A549 (cell line): ENCODE results near the gene GPR173.

ENCODE experiments used
- HDAC2 ChIP-seq: fragments of 200-600 bp; sonication (generic); IDR thresholded peaks from 2 replicates; pipeline ENCODE4 v1.6.1; 2016
- KDM1A ChIP-seq: fragments of 200-600 bp; sonication (generic); IDR thresholded peaks from 2 replicates; pipeline ENCODE4 v1.6.1; 2016; ENCODE audit warnings: low read depth, mild to moderate bottlenecking
- MAZ ChIP-seq: fragments of 150-350 bp; IDR thresholded peaks from 2 replicates; pipeline ENCODE4 v1.6.1; 2014; ENCODE audit warnings: antibody characterized with exemption, low read depth, low read length, borderline replicate concordance
- MYC ChIP-seq: IDR thresholded peaks from 2 replicates; pipeline ENCODE4 v1.6.1; 2012; ENCODE audit warnings: mild to moderate bottlenecking, inconsistent platforms, low read length, improper control_type of control experiment, borderline replicate concordance
- NFE2L2 ChIP-seq: fragments of 150-350 bp; conservative IDR thresholded peaks from 2 replicates; pipeline ENCODE4 v1.6.1; 2014; ENCODE audit warnings: low read length
- NPAS2 ChIP-seq: fragments of 250-450 bp; sonication (Bioruptor Pico); IDR thresholded peaks from 2 replicates; pipeline ENCODE4 v1.8.0; 2022; ENCODE audit warnings: mild to moderate bottlenecking, moderate library complexity, borderline replicate concordance
- RAD21 ChIP-seq, 2 experiments: fragments of >200 bp in 1 of 2; sonication (Bioruptor Twin) in 1 of 2; formaldehyde crosslinking in 1 of 2; IDR thresholded peaks in 1 of 2; conservative IDR thresholded peaks in 1 of 2; 2 replicates in 1 of 2; 3 replicates in 1 of 2; pipeline ENCODE4 v1.6.1; 2012 to 2018; ENCODE audit warnings: inconsistent platforms in 1 of 2
- RCOR1 ChIP-seq: fragments of 150-350 bp; IDR thresholded peaks from 2 replicates; pipeline ENCODE4 v1.6.1; 2014; ENCODE audit warnings: antibody characterized with exemption, low read length, low read depth
- RFX5 ChIP-seq: fragments of 450-650 bp; IDR thresholded peaks from 2 replicates; pipeline ENCODE4 v1.7.1; 2014; ENCODE audit warnings: antibody characterized with exemption, mild to moderate bottlenecking, moderate library complexity
- SMC3 ChIP-seq: fragments of >200 bp; sonication (Bioruptor Twin); formaldehyde crosslinking; IDR thresholded peaks from 3 replicates; pipeline ENCODE4 v1.6.1; 2018; ENCODE audit warnings: inconsistent platforms
- TP53 ChIP-seq: fragments of 250-450 bp; sonication (Bioruptor Pico); IDR thresholded peaks from 2 replicates; pipeline ENCODE4 v1.5.0; 2021; ENCODE audit warnings: mild to moderate bottlenecking, moderate library complexity
- TF ChIP-seq, protein P1 (sequence below): IDR thresholded peaks from 2 replicates; pipeline ENCODE4 v1.6.1; 2012
- TF ChIP-seq, protein P2 (sequence below): fragments of 150-350 bp; IDR thresholded peaks from 2 replicates; pipeline ENCODE4 v1.6.1; 2014; ENCODE audit warnings: low read depth, mild to moderate bottlenecking, low read length
- TF ChIP-seq, protein P3 (sequence below): fragments of >200 bp; sonication (Bioruptor Twin); formaldehyde crosslinking; IDR thresholded peaks from 3 replicates; pipeline ENCODE4 v1.5.1; 2016

DNA sequence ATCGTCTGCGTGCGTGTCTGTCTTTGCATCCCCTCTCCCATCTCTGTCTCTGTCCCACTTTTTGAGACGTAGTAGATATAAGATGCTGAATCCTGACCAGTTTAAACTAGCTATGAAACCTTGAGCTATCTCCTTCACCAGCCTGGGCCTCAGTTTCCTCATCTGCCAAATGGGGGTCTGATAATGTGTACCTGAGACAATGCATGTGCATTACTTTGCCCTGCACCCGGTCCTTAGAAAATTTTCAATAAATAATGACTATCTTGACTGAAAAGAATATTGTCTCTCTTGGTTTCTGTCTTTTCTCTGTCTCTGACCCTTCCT is 46.0 kb downstream of the GPR173 start:
- TF ChIP-seq MAZ (no peak), NPAS2 (no peak), RFX5 (no peak), TP53 (CRISPR knock-in tag) (no peak), RAD21 (conservative IDR thresholded peaks at IDR 0.05 in 1 of 2, IDR thresholded peaks at IDR 0.05 in 1 of 2) (no peak), HDAC2 (peak; percentile 41; the same call in 1 of the 2 replicates), SMC3 (no peak), RCOR1 (no peak), MYC (no peak), NFE2L2 (no peak), KDM1A (no peak)
- TF ChIP-seq, protein P1, sequence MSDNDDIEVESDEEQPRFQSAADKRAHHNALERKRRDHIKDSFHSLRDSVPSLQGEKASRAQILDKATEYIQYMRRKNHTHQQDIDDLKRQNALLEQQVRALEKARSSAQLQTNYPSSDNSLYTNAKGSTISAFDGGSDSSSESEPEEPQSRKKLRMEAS, result no peak
- TF ChIP-seq, protein P2, sequence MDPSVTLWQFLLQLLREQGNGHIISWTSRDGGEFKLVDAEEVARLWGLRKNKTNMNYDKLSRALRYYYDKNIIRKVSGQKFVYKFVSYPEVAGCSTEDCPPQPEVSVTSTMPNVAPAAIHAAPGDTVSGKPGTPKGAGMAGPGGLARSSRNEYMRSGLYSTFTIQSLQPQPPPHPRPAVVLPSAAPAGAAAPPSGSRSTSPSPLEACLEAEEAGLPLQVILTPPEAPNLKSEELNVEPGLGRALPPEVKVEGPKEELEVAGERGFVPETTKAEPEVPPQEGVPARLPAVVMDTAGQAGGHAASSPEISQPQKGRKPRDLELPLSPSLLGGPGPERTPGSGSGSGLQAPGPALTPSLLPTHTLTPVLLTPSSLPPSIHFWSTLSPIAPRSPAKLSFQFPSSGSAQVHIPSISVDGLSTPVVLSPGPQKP, result no peak
- TF ChIP-seq, protein P3, sequence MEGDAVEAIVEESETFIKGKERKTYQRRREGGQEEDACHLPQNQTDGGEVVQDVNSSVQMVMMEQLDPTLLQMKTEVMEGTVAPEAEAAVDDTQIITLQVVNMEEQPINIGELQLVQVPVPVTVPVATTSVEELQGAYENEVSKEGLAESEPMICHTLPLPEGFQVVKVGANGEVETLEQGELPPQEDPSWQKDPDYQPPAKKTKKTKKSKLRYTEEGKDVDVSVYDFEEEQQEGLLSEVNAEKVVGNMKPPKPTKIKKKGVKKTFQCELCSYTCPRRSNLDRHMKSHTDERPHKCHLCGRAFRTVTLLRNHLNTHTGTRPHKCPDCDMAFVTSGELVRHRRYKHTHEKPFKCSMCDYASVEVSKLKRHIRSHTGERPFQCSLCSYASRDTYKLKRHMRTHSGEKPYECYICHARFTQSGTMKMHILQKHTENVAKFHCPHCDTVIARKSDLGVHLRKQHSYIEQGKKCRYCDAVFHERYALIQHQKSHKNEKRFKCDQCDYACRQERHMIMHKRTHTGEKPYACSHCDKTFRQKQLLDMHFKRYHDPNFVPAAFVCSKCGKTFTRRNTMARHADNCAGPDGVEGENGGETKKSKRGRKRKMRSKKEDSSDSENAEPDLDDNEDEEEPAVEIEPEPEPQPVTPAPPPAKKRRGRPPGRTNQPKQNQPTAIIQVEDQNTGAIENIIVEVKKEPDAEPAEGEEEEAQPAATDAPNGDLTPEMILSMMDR, result no peak
